ENCODE measurements around the gene SHISA4. TPM values are rescaled to one million over a fixed set of nuclear protein-coding genes. Genes with fewer than 3 reads are reported as not detected.
A peak's percentile ranks its signal among the peaks of the same experiment; 100 is the strongest.

Gene SHISA4
- total RNA-seq, 1 experiment from 2014 or later: 6.3 TPM

- ATAC-seq (no peak), DNase-seq (ENCODE audit: low spot score) (no peak)
- Mint-ChIP-seq H3K27ac (no peak overlapping the region), H3K36me3 (no peaks in the 10 kb centered on the region), H3K4me1 (peaks cover 19% of the 10 kb centered on the region), H3K4me3 (peak overlapping the region; percentile 77), H3K9me3 (no peaks in the 10 kb centered on the region), H3K27me3 (ENCODE audit: low read depth) (peaks cover 36% of the 10 kb centered on the region)
- ChIA-PET POLR2A (interaction anchor here (1.0 kb wide), 1 partner anchor 59 kb away, joined by 3 read pairs; the partner anchor contains the start of gene LMOD1), CTCF (interaction anchor here (1.2 to 2.3 kb wide), 2 partner anchors 8 to 10 kb away, joined by 7 to 24 read pairs; no protein-coding TSS in a partner anchor)
- no peak for TF ChIP-seq GRHL2 (CRISPR knock-in tag; IDR thresholded peaks at IDR 0.05; ENCODE audit: insufficient replicate concordance, severe bottlenecking)
- no peak for TF ChIP-seq IRF1 (CRISPR knock-in tag; IDR thresholded peaks at IDR 0.05)
- TF ChIP-seq TEAD4 (CRISPR knock-in tag; IDR thresholded peaks at IDR 0.05): no peak
- no peak for TF ChIP-seq ZNF396 (CRISPR knock-in tag; IDR thresholded peaks at IDR 0.05; ENCODE audit: borderline replicate concordance)
- no peak for TF ChIP-seq CREM (CRISPR knock-in tag; IDR thresholded peaks at IDR 0.05)
- no peak for TF ChIP-seq HMGXB4 (CRISPR knock-in tag; IDR thresholded peaks at IDR 0.05)
- no peak for TF ChIP-seq TP53 (CRISPR knock-in tag; IDR thresholded peaks at IDR 0.05)
- no peak for TF ChIP-seq NFATC4 (CRISPR knock-in tag; IDR thresholded peaks at IDR 0.05)
- no peak for TF ChIP-seq NFYB (CRISPR knock-in tag; conservative IDR thresholded peaks at IDR 0.05; ENCODE audit: low read depth)
- no peak for TF ChIP-seq GTF2I (CRISPR knock-in tag; conservative IDR thresholded peaks at IDR 0.05)
- TF ChIP-seq SOX15 (CRISPR knock-in tag; IDR thresholded peaks at IDR 0.05): no peak
- TF ChIP-seq MXD4 (CRISPR knock-in tag; IDR thresholded peaks at IDR 0.05; ENCODE audit: borderline replicate concordance): no peak
- TF ChIP-seq USF2 (CRISPR knock-in tag; IDR thresholded peaks at IDR 0.05): no peak
- no peak for TF ChIP-seq ZNF532 (CRISPR knock-in tag; IDR thresholded peaks at IDR 0.05; ENCODE audit: borderline replicate concordance)
- TF ChIP-seq SMAD4 (CRISPR knock-in tag; IDR thresholded peaks at IDR 0.05): no peak
- no peak for TF ChIP-seq IRF2 (CRISPR knock-in tag; IDR thresholded peaks at IDR 0.05; ENCODE audit: borderline replicate concordance, low read depth)
- no peak for TF ChIP-seq RELA (CRISPR knock-in tag; IDR thresholded peaks at IDR 0.05; ENCODE audit: borderline replicate concordance)
Measured at GRCh38 chr1:201887116-201887866, 1.4 kb upstream of the SHISA4 start.
